Stimulated activated naive CD4-positive, alpha-beta T cell treated with Interleukin-2 at 50 U/mL for 16 hours (primary cell): ENCODE data around the gene GEN1.
"Not testable (repeated sequence)": the region's sequence is repeated elsewhere in the genome, so short reads cannot be mapped to it uniquely, and the experiment has no call there.

Source experiments
- DNase-seq: peaks from one replicate; lab custom pipeline; 2025; lab: John Stamatoyannopoulos, UW

Gene GEN1

GRCh38 chr2:17823646-17824045, 69.7 kb downstream of the GEN1 start:
- not testable (repeated sequence) for DNase-seq

- no peak for DNase-seq
These were observed 73.4 kb downstream of the GEN1 start for GRCh38 chr2:17827316-17827715.

GRCh38 chr2:17827785-17828184, 73.8 kb downstream of the GEN1 start:
- DNase-seq: no peak

GRCh38 chr2:17830053-17831034, 76.4 kb downstream of the GEN1 start:
- no peak for DNase-seq

GRCh38 chr2:17835516-17835915, 81.6 kb downstream of the GEN1 start:
- DNase-seq: no peak
